GM18499 (cell line): ENCODE measurements around the gene IL4R.
"Not testable (repeated sequence)": the region's sequence is repeated elsewhere in the genome, so short reads cannot be mapped to it uniquely, and the experiment has no call there.

ENCODE experiments used
- ATAC-seq: cut with Tn5 transposase; IDR thresholded peaks from one replicate; pipeline ENCODE4 v1.9.1; 2021; ENCODE audit warnings: moderate number of reproducible peaks; ENCODE audit not compliant: insufficient read depth, unreplicated experiment

Gene IL4R

GRCh38 chr16:27287887-27288286 is 25.9 kb upstream of the IL4R start:
- ATAC-seq = no peak

- not testable (repeated sequence) for ATAC-seq
Observed at GRCh38 chr16:27288313-27288712, 25.5 kb upstream of the IL4R start.

- ATAC-seq = no peak
Observed at GRCh38 chr16:27289669-27290068, 24.1 kb upstream of the IL4R start.

GRCh38 chr16:27290562-27290961 is 23.2 kb upstream of the IL4R start:
- ATAC-seq = no peak

- no peak for ATAC-seq
Observed at GRCh38 chr16:27291106-27291505, 22.7 kb upstream of the IL4R start.

GRCh38 chr16:27291722-27292240 is 22.0 kb upstream of the IL4R start:
- no peak for ATAC-seq

- no peak for ATAC-seq
Observed at GRCh38 chr16:27293343-27293742, 20.4 kb upstream of the IL4R start.

GRCh38 chr16:27298132-27298531 is 15.6 kb upstream of the IL4R start:
- no peak for ATAC-seq

- peak; percentile 63 for ATAC-seq
Observed at GRCh38 chr16:27301236-27301861, 12.4 kb upstream of the IL4R start.

- no peak for ATAC-seq
Observed at GRCh38 chr16:27302126-27302525, 11.6 kb upstream of the IL4R start.

- ATAC-seq = no peak
Observed at GRCh38 chr16:27303256-27304100, 10.3 kb upstream of the IL4R start.

GRCh38 chr16:27304102-27304501 is 9.7 kb upstream of the IL4R start:
- ATAC-seq = no peak

GRCh38 chr16:27304881-27305745 is 8.7 kb upstream of the IL4R start:
- ATAC-seq = no peak

- ATAC-seq = no peak
Observed at GRCh38 chr16:27305839-27306442, 7.8 kb upstream of the IL4R start.

GRCh38 chr16:27308792-27309191 is 5.0 kb upstream of the IL4R start:
- ATAC-seq = no peak

- no peak for ATAC-seq
Observed at GRCh38 chr16:27310576-27311447, 3.0 kb upstream of the IL4R start.

GRCh38 chr16:27311448-27311830 is 2.3 kb upstream of the IL4R start:
- no peak for ATAC-seq

- ATAC-seq = no peak
Observed at GRCh38 chr16:27311897-27312303, 1.9 kb upstream of the IL4R start.
